ENCODE results near the gene LRP1-AS. TPM values are rescaled to one million over a fixed set of nuclear protein-coding genes. Genes with fewer than 3 reads are reported as not detected.
"Not testable (repeated sequence)": the region's sequence is repeated elsewhere in the genome, so short reads cannot be mapped to it uniquely, and the experiment has no call there.

The LRP1-AS gene
- total RNA-seq, 1 experiment from 2014 or later: not detected

DNA sequence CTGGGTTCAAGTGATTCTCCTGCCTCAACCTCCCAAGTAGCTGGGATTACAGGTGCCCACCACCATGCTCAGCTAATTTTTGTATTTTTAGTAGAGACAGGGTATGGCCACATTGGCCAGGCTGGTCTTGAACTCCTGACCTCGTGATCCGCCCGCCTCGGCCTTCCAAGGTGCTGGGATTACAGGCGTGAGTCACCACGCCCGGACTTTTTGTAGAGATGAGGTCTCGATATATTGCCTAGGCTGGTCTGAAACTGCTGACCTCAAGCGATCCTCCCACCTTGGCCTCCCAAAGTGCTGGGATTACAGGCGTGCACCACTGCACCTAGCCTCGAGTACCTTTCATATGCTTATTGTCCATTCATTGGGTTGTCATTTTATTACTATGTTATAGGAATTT lies 26.7 kb downstream of the LRP1-AS start:
- not testable (repeated sequence) for DNase-seq (ENCODE audit: low spot score)

DNA sequence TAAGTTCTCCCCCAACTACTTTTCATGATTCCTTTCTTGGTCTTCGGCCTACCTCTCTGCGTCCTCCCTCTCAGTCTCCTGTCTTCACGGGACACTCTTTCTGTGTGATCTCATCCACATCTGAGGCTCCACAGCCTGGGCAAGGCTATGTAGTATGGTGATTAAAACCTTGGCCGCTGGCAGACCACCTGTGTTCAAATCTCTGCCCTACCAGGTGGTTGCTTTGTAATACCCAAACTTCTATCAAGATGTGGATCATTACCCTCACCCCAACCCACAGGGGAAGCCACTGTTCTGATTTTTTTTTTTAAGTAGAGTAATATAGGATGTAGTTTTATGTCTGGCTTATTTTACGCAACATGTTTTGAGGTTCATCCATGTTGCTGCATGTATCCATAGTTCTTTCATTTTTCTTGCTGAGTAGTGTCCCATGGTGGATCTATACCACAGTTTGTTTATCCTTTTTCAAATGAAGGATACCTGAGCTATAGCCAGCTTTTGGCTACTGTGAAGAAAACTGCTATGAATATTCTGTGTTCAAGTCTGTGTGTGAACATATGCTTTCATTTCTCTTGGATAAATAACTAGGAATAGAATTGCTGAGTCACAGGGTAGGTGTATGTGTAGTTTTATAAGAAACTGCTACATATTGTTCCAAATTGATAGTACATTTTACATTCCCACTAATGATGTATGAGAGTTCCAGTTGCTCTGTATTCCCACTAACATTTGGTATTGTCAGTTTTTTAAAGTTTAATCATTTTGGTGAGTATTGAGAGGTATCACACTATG lies 27.9 kb downstream of the LRP1-AS start:
- DNase-seq (ENCODE audit: low spot score): no peak

DNA sequence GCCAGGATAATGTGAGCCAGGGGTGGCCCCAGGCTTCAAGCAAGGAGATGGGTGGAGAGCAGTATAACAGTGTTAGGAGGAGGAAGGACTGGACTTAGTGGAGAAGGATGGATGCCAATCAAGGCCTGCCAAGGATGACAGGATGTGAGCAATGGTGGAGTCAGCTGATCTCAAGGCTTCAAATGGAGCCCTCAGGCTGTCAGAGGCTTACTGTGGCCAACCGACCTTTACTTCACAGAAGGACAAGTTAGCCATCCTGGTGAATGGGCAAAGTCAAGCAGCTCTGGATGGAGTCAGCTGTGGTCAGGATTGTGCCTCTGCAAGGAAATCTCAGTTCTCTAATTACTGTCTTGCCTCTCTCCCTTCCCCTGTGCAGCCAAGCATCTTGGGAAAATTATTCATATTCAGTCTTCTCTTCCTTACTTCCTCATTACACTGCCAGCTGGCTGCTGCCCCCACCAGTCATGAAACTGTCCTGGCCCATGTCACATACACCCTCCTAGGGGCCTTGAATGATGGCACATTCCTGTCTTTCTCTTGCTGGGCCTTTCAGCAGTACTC lies 28.6 kb downstream of the LRP1-AS start:
- no peak for DNase-seq (ENCODE audit: low spot score)

DNA sequence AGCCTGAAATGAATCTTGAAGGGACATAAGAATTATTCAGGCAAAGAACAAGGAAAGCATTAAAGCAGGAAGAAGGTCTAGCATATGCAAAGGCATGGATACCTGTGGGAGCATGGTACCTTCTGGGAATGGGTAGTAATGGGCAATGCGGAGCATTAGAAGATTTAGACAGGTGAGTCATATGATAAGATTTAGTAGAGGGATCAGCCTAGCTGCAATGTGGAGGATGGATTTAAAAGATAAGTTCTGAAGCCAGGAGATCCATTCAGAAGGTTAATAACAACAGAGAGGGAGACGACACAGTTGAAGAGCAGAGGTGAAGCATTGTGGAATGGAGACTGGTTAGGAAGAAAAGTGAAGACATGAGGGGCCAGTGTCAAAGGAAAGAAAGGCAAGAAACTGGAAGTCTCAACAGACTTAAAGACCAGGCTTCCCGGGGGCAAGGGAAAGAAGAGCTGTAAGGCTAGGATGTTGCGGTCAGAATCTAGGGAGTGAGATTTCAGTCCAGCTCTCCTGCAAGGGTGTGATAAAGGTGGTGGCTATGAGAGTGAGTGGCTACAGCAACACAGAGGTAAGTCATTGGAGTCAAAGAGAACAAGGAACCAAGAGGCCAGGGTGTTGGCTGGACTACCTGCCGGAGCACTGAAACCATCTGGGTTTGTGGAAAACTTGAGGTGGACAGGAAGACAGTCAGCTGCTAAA lies 30.7 kb downstream of the LRP1-AS start:
- no peak for DNase-seq (ENCODE audit: low spot score)

DNA sequence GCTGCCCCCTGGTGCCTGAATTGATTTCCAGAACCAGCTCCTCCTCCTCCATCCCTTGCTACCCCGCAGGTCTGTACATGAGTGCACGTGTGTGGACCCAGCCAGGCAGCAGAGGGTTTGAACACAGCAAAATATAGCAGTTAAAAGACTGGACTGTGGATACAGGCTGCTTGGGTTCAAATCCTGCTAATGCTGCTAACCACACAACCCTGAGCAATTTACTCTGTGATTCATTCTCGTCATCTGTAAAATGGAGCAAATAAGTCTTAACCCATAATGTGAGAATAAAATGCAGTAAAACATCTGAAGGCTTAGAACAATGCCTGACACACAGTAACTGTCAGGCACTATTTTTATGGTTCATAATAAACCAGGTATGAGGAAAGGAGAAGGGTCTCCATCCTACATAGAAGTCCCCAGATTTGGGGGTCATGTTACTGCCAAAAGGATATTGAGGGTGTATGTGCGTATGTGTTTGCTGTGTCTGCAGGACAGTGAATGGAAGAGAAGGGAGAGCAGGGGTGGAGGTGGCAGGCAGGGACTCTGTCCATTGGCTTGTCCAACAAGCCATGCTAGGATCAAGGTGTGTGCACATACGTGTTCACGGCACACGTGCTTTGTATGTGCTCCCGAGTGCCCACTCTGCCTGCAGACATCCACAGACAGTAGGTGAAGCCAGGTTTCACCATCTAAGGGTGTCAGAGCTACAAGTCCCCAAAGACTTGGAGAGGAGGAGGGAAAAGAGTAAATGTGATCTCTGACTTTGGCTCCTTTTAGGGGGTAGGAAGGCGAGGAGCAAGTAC lies 34.7 kb downstream of the LRP1-AS start:
- DNase-seq (ENCODE audit: low spot score): no peak

DNA sequence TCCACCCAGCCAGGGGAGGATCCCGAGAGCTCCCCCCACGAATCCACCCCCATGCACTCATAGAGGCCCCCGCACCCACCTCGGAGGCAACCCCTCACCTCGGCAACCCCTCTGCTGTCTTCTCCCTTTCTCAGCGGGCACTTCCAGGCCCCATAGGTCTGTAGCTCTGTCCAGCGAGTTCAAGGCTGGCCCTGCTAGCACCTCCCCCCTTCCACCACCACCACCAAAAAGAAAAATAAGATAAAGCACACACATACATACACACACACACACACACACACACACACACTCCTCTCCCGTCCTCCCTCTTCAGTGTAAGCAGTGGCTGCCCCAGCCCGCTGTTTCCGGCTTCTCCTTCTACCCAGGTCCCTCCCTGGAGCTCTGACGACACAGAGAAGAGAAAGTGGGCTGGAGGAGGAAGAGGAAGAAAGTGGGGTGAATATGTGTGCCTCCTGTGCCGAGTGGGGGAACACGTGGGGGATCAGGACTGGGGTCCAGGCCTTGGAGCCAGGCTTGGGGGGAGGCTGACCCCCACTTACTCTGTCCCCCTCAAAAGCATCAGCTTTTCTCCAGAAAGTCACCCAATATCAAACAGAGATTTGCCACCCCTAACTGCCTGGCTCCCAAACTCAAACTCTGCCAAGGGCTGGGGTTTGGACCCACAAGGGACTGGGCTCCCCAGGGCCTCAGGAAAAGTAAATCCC lies 36.2 kb downstream of the LRP1-AS start, which contains the start of gene STAT6:
Gene STAT6, minus strand, starts transcription at position 332 of the 704 bp plus-strand sequence. CDS start 3,084 bp downstream, outside the sequence.
- DNase-seq (ENCODE audit: low spot score): peak; percentile 84

DNA sequence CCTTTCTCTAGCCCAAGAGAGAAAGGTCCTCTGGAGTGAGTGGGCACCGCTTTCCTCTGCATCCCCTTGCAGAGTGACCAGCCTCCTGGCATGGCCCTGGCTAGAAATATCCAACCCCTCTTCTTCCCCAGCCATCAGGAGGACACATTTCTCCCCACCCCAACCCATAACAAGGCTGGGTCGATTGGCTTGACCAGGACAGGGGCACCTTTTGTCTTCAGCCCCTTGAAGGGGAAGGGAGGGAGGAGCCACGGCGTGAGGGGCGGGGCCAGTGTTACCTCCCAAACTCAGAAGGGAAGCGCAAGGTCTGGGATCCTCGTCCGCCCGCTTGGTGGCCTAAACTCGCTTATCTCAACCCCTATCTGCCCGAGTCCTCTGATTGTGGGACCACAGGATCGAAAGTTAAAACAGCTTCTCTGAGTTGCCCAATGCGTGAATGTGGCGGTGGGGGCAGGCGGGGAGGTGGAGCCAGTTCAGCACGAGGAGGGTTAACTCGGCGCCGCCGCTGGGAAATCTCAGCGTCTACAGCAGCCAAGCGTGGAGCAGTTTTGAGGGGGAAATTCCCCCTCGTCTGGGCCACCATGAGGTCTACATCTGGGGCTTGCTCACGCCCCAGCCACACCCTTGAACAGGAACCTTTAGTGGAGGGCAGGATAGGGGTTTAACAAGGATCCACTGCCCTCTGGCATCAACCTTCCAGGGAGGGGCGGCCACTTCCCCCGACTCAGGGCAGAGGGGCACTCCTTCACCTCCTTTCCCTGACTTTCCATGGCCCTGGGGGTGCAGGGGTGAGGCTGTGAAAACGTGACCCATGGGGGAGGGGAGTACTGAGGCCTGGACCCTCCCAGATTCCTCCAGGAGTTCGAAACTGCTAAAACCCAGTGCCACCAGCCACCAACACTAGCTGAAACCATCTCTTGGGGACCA lies 37.1 kb downstream of the LRP1-AS start:
- DNase-seq (ENCODE audit: low spot score): no peak

DNA sequence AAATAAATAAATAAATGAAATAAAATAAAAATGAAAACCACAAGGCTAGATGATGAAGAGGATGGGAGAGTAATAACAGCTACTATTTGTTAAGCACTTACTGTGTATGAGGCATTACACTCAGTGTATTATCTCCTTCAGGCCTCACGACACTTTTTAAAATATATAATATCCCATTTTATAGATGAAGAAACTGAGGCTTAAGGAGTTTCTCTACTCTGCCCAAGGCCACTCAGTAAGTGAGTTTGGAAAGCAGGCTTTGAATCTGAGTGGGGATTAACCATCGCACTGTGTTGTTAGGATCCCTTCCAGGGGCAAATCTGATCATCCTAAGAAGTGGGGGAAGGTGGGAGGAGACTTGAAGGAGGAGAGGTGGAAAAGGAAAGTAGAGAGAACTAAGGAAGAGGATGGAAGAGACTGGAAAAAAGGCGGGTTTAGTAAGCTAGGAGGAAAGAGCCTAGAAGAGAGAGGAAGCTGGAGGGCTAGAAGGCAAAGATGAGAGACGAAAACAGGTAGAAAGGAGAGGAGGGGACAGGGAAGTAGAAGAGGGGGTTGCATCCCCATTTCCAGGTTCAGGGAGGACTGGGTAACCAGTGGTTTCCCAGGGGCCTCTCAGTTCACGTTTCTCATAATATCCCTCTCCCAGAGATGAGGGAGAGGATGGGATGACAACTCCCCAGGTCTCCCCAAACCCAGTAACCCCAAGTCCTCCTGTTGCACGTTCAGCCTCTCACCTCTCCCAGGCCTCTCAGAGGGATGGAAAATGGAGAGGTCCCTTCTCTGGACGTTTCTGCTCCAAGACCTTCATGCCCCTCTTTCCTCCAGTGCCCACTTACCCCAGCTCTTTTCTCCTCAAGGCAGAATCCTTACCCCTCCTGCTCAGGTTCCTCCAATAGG lies 38.0 kb downstream of the LRP1-AS start:
- DNase-seq (ENCODE audit: low spot score): no peak

DNA sequence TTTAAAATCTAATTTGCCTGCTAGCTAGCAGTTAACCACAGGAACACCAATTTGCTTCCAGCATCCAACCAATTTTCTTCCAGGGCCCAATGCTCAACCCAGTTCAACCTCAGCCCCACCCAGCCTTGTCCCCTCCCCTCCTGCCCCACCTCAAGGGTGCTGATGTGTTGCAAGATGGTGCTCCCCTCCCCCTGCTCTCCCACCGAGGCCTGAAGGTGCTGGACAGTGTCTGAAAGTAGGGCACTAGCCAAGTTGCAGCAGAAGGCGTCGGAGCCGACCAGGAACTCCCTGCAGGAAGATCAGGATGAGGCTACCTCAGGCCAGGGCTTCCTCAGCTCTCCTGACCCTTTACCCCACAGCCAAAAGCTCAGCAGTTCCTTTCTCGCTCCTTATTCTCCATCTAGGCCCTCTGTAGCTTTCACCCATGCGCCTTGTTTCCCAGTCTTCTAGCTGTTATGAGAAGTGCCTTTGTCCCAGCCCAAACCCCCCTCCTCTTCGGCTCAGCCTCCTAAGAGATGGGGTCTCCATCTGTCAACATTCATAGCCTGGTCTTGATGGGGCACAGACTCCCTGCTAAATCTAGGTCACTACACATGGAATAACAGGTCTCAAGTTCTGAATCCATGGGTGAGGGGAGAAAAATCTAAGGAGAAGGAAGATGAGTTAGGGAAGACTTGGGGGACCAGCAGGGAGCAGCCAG lies 39.8 kb downstream of the LRP1-AS start:
- DNase-seq (ENCODE audit: low spot score): no peak

DNA sequence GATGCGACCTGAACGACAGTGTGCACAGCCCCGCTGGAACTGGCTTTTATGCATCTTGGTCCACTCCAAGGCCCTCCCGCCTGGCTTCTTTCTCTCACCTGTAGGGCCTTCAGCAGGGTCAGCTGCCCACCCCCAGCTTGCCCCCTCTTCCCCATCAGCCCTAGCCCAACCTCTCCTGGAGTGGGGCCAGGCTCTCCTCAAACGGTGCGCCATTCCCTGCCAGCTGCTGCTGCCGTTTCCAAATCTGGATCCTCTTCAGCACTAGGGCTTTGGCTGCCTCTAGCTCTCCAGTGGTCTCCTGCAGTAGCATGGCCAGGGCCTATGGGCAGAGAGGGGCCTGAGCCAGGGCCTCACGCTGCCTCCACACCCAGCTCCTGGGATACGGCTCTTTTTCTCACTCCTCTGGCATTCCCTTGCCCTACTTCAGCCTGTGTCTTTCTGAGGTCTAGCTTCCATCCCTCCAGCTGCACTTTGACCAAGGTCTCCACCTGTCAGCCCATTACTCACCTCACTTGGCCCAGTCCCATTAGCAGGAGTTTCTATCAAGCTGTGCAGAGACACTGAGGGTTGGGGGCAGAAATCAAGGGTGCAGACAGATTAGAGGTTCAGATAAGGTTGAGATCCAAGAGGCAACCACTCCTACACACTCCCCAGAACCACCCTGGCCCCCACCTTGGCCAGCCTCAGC lies 41.3 kb downstream of the LRP1-AS start:
- DNase-seq (ENCODE audit: low spot score): no peak

DNA sequence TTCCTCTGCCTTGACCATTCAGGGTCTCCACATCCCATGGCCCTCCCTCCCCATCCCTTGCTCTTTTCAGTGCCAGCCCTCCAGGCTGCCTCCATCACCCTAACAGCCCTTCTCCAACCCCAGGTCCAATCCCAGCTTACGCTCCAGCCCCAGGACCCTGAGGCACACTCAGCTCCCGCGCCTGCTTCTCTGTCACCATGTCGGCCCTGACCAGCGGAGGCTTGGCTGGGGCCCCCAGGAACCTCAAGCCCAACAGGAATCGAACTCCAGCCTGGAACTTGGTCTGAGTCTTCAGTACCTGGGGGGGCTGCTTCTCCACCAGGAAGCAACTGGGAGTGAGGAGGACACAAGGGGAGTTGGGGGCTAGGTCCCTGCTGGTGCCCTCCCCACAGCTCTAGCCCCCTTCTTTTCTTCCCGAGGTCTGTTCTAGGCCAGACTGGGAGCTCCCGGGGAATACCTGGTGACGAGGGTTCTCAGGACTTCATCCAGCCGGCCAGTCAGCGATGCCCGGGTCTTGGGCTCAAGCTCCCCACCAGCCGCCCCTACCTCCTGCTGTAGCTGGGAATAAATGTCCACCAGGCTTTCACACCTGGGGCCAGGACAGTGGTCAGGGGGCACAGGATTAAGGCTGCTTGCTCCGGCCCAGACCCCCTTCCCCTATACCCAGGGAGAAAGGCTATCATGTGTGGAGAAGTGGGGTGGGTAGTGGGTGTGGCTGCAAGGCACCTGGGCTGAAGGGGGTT lies 42.2 kb downstream of the LRP1-AS start:
- no peak for DNase-seq (ENCODE audit: low spot score)

DNA sequence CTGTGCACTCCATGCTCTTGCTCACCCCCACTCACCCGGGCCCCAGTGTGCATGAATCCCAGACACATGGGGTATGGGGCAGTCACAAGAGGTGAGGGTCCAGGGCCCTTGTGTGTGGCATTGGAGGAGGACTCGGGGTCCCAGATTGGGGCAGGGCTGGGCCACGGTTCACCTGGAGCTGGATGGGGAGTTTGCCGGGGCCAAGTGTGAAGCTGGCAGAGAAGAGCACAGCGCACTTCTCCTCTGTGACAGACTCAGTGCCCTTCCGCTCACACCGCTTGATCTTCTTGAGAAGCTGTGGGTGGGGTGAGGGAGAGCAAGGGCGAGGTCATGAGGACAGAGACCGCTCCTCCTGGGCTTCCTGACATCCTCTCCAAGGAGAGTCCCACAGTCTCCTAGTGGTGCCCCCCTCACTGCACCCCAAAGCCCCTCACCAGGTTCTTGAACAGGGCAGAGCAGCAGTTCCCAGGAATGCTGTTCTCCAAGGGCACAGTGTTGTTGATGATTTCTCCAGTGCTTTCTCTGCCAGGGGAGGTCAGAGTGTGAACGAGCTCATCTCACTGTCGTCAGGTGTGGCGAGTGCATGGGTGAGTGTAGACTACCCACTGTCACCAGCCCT lies 43.0 kb downstream of the LRP1-AS start:
- DNase-seq (ENCODE audit: low spot score): no peak

DNA sequence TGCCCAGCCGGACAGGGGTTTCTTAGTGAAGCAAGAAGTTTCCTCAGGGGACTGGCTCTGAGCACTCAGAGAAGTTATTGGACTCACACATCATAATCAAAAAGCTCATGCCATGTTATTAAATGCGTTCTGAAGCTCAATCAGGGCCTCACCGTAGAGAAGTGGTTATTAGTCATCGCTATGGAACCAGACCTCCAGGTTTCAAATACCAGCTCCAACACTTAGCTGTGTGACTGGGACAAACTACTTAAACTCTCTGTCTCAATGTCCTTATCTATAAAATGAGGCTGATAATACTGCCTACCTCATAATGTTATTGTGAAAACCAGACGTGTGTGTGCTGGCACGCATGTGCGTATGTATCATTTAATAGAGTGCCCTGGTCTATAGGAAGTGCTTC lies 43.6 kb downstream of the LRP1-AS start:
- DNase-seq (ENCODE audit: low spot score): no peak

DNA sequence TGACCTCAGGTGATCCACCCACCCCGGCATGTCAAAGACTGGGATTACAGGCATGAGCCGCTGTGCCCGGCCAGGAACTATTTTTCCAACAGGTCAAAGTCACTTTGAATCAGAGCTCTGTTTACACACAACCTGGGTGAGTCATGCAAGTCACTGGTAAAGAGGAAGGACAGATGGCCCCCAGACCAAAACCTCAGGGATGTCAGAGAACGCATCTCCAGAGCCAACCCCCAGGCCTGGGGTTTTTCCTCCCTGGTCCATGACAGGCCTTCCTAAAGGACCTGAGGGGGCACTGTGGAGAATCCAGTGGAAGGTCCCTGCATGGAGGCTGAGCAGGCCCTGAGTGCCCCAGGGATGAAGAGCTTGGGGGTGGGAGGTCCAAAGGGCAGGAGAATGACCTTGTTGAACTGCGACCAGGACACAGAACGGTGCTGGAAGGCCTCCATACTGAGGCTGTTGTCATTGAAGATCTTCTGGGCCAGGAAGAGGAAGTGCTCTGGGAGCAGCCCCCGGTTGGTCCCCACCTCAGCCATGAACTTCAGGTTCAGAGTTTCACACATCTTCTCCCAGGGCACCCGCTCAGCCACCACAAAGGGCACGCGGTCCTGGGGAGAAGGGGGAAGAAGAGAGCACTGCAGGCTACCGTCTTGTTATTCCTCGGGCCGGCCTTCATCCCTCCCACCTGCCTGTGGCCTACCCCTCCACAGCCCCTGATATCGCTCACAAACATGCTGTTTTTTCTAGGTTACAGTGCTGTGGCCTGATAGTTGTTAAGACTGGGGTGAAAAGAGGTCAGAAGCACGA lies 45.3 kb downstream of the LRP1-AS start:
- DNase-seq (ENCODE audit: low spot score): no peak

DNA sequence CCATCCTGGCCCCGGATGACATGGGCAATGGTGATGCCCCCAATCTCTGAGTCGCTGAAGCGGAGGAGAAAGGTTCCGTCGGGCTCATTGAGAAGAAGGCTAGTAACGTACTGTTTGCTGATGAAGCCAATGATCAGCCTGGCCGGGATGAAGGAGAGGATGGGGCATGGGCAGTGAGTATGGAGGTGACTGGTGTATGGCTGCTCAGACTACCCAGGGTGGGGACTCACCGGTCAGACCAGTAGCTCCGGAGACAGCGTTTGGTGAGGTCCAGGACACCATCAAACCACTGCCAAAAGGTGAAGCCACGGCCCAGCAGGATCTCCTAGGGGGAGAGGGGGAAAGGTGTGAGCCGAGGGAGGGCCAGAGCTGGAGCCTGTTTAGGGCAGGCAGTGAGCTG lies 47.7 kb downstream of the LRP1-AS start:
- DNase-seq (ENCODE audit: low spot score): no peak

All from H4 (cell line).